OCI-LY1 (cell line): ENCODE data around the gene CGB2.
"Not testable (repeated sequence)": the region's sequence is repeated elsewhere in the genome, so short reads cannot be mapped to it uniquely, and the experiment has no call there.

Experiments
- CTCF ChIP-seq: fragments of 200-600 bp; sonication (generic), shearing (Covaris generic); IDR thresholded peaks from 2 replicates; pipeline ENCODE4 v1.5.1; 2017; ENCODE audit warnings: mild to moderate bottlenecking, antibody characterized with exemption, low read length, moderate library complexity, mixed read lengths
- EZH2 ChIP-seq: fragments of 200-600 bp; sonication (generic), shearing (Covaris generic); IDR thresholded peaks from 2 replicates; pipeline ENCODE4 v1.8.0; 2017; ENCODE audit warnings: borderline replicate concordance, mixed run types, mild to moderate bottlenecking, antibody characterized with exemption, low read length, moderate library complexity, mixed read lengths

DNA sequence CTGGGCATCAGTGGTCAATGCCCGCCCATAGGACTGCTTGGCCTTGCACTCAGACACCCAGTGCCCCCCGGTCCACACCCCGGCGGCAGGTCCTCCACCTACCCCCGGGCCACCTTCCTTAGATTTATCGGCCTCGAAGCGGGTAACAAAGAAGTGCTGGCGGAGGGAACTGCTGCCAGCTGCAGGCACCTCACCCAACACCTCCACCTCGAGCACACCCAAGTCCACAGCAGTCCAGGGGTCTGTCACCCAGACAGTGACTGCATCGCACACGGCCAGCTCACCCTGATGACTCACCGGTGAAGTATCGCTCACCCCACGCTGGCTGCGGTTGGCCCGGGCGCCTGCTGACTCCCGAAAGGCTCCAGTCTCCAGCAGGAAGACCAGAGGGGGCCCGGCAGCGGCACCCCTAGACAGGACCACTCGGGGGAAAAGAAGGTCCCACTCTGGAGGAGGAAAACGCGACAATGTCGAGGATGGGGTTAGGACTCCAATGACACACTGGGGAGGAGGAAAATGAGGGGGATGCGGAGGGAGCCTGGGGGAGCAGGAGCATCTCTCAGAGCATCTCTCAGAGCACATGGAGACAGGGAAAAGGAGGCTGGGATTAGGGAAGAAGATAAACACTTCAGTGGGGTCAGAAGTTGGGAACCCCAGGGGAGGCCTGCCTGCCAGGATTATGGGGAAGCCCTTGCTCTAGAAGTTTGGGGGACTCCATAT is 7.0 kb downstream of the CGB2 start:
- TF ChIP-seq CTCF, EZH2: not testable (repeated sequence)
